ENCODE data around the gene R3HDM4. TPM values are rescaled to one million over a fixed set of nuclear protein-coding genes. Genes with fewer than 3 reads are reported as not detected.

R3HDM4 gene
- total RNA-seq, 1 donor from 2014 or later, result 46.0 TPM

- TF ChIP-seq CTCF (IDR thresholded peaks at IDR 0.05), result no peak
- Histone ChIP-seq H3K36me3 (peaks cover 20% of the 10 kb centered on the region), H3K4me3 (no peak overlapping the region), H3K27me3 (ENCODE audit: low read depth) (no peaks in the 10 kb centered on the region), H3K9me3 (no peaks in the 10 kb centered on the region), H3K27ac (peak overlapping the region; percentile 62), H3K4me1 (peaks cover 31% of the 10 kb centered on the region)
- intact Hi-C loops (cut with DNase I), result no loop called here
- no peak for DNase-seq
- ATAC-seq, result no peak
These were observed 44.4 kb downstream of the R3HDM4 start for GRCh38 chr19:868458-869244.

- Histone ChIP-seq H3K9me3 (no peaks in the 10 kb centered on the region), H3K27ac (no peak overlapping the region), H3K36me3 (peaks cover 20% of the 10 kb centered on the region), H3K4me1 (peaks cover 35% of the 10 kb centered on the region), H3K4me3 (no peak overlapping the region), H3K27me3 (ENCODE audit: low read depth) (no peaks in the 10 kb centered on the region)
- intact Hi-C loops (cut with DNase I), result no loop called here
- no peak for TF ChIP-seq CTCF (IDR thresholded peaks at IDR 0.05)
- ATAC-seq (no peak), DNase-seq (no peak)
These were observed 45.1 kb downstream of the R3HDM4 start for GRCh38 chr19:867855-868457.

- Histone ChIP-seq H3K4me3 (no peak overlapping the region), H3K4me1 (peaks cover 33% of the 10 kb centered on the region), H3K27ac (no peak overlapping the region), H3K9me3 (no peaks in the 10 kb centered on the region), H3K36me3 (peaks cover 20% of the 10 kb centered on the region), H3K27me3 (ENCODE audit: low read depth) (no peaks in the 10 kb centered on the region)
- DNase-seq, result no peak
- TF ChIP-seq CTCF (IDR thresholded peaks at IDR 0.05), result no peak
- ATAC-seq, result no peak
- intact Hi-C loops (cut with DNase I), result no loop called here
These were observed 45.7 kb downstream of the R3HDM4 start for GRCh38 chr19:867301-867793.

GRCh38 chr19:866769-867300 is 46.2 kb downstream of the R3HDM4 start:
- ATAC-seq, result no peak
- Histone ChIP-seq H3K36me3 (peaks cover 20% of the 10 kb centered on the region), H3K27me3 (ENCODE audit: low read depth) (no peaks in the 10 kb centered on the region), H3K4me3 (no peak overlapping the region), H3K27ac (no peak overlapping the region), H3K9me3 (no peaks in the 10 kb centered on the region), H3K4me1 (peaks cover 28% of the 10 kb centered on the region)
- intact Hi-C loops (cut with DNase I), result no loop called here
- DNase-seq, result no peak
- TF ChIP-seq CTCF (IDR thresholded peaks at IDR 0.05), result no peak

- Histone ChIP-seq H3K9me3 (no peaks in the 10 kb centered on the region), H3K4me3 (peak overlapping the region; percentile 34), H3K27ac (peak overlapping the region; percentile 68), H3K4me1 (peaks cover 22% of the 10 kb centered on the region), H3K27me3 (ENCODE audit: low read depth) (peaks cover 9% of the 10 kb centered on the region), H3K36me3 (peaks cover 10% of the 10 kb centered on the region)
- intact Hi-C loops (cut with DNase I), result no loop called here
- ATAC-seq (no peak), DNase-seq (no peak)
- TF ChIP-seq CTCF (IDR thresholded peaks at IDR 0.05), result no peak
These were observed 49.8 kb downstream of the R3HDM4 start for GRCh38 chr19:863315-863620.

All from lower lobe of right lung (tissue), 2 donors.